ENCODE measurements around the gene WDFY3.

Gene WDFY3

DNA sequence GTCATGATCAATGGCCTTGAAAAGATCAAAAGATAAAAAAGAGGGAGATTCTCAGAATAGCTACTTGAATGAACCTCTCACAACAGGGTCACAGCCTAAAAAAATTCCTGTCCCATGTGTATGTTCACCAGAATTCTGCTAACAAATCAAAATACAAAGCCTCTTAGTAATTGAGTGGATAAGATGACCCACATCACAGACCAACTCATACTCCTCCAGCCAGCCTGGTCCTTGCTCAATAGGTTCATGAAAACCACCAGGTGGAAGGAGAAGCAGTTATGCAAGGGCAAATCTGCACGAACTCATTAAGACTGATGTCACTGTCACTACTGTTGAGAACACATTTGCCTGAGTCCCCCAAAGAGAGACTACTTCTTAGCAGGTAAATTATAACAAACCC is 21.5 kb downstream of the WDFY3 start:
- no peak for DNase-seq

DNA sequence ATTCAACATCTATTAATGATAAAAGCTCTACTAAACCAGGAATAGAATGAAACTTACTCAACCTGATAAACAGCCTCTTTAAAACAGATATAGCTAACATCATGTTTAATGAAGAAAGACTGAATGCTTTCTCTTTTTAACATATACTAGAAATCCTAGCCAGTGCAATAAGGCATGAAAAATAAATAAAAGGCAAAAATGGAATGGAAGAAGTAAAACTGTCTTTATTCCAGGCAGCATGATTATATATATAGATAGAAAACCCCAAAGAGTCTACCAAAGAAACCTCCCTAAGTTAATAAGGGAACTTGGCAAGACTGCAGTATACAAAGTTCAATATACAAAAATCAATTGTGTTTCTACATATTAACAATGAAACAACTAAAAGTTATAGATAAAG is 25.5 kb downstream of the WDFY3 start:
- no peak for DNase-seq

- DNase-seq = no peak
Observed at GRCh38 chr4:84939113-84939512, 27.4 kb downstream of the WDFY3 start.

DNA sequence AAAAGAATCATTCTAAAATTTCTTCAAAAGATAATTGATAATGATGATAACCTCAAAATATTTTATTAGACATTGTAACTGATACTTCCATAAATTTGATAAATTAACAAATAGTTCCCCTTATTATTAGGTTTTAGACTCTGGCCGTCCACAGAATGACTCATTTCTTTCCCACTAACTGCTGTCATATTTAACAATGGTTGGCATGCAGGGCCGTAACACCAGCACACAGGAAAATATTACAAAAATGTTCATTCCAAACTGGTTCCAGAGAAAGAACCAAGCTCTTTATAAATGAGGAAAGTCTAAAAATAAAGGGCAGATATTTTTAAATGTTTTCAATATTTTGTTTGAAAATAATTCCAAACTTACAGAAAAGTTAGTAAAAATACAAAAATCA is 28.2 kb downstream of the WDFY3 start:
- no peak for DNase-seq

DNA sequence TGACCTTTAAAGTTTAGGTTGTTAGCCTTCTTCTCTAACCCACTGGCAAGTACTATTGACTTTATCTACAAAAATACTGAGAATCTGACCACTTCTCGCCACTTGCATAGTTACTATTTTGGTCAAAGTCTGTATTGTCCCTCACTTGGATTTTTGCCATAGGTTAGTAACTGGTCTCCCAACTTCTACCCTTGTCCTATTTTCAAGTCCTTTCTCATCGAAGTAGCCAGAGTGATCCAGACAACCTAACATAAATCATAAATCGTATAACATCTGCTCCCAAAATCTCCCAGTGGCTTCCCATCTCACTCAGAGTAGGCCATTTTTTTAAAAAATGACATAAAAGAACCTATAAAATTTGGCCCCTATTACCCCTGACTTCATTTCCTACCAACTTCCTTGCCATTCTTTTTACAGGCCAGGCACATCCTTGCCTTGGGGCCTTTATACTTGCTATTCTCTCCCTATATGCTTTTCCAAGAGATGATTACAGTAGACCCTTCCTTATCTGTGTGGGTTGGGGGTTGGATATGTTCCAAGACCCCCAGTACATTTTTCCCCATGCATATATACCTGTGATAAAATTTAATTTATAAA is 29.0 kb downstream of the WDFY3 start:
- no peak for DNase-seq

DNA sequence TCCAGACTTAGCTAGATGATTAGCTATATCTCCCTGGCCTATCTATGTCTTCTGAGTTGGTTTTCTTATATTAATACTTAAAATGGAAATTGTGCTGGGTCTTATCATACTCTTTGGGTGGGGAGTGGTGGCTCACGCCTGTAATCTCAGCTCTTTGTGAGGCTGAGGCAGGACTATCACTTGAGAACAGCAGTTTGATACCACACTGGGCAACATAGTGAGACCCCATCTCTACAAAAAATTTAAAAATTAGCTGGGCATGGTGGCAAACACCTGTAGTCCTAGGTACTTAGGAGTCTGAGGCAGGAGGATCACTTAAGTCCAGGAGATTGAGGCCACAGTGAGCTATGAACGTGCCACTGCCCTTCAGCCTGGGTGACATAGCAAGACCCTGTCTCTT is 30.4 kb downstream of the WDFY3 start:
- DNase-seq = no peak

DNA sequence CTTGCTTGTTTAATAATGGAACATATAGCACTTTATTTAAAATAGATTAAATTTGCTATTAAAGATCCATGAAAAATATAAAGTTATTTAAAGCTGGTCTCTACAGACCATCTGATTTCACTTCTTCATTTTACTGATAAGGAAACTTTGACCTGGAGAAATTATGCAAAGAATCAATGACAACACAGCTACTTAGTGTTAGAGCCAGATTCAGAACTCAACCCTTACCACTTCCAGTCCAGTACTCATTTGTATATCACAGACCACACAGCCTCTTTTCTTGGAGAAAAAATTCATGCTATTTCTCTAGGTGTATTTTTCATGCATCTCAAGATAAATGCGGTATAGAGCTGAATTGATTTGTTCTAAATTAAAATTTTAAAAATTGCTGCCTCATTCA is 34.0 kb downstream of the WDFY3 start:
- DNase-seq = no peak

- no peak for DNase-seq
Observed at GRCh38 chr4:84931961-84932360, 34.5 kb downstream of the WDFY3 start.

GRCh38 chr4:84931274-84931673 is 35.2 kb downstream of the WDFY3 start:
- DNase-seq = no peak

GRCh38 chr4:84928089-84928488 is 38.4 kb downstream of the WDFY3 start:
- DNase-seq = no peak

GRCh38 chr4:84927428-84927827 is 39.1 kb downstream of the WDFY3 start:
- no peak for DNase-seq

DNA sequence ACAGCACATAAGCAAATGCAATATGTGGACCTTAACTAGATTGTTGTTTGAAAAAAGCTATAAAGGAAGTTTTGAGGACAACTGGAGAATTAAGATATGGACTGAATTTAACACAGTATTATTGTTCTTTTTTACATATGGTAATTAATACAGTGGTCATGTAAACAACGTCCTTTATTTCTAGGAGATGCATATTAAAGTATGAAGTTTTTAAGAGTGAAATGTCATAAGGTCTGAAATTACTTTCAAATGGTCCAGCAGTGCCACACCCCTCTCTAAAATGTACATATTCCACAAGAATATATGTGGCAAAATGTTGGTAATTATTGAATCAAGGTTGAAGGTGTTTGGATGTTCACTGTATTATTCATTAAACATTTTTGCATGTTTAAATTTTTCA is 40.9 kb downstream of the WDFY3 start:
- DNase-seq = no peak

DNA sequence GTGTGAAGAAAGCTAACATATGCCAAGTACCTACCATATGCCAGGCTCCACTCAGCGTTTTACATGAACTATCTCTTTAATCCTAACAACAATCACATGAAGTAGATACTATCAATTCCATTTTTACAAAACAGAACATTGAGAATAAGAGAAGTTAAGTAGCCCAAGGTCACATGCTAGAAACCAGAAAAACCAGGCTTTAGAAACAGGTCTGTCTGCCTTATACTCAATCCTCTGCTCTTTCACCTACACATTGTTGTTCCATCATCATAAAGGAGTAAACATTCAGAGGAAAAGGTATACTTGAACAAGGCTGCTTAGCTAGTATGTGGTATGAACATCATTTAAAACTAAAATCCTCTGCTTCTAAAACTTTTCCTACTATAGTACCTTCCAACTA is 42.1 kb downstream of the WDFY3 start:
- no peak for DNase-seq

DNA sequence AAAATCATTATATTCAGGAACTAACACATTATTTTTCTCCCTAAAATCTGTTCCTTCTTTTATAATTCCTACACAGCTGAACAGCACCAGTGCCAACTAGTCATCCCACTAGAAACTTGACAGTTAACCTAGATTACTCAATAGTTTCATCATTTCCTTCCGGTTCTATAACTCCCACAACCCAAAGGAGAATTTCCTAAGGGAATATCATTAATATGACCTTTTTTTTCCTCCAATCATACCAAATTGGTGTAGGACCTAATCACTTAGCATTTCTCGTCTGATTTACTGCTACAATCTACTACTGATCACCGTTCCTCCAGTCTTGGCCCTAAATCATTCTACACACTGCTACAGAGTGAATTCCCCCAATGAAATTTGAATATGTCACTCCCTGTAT is 45.9 kb downstream of the WDFY3 start:
- no peak for DNase-seq

DNA sequence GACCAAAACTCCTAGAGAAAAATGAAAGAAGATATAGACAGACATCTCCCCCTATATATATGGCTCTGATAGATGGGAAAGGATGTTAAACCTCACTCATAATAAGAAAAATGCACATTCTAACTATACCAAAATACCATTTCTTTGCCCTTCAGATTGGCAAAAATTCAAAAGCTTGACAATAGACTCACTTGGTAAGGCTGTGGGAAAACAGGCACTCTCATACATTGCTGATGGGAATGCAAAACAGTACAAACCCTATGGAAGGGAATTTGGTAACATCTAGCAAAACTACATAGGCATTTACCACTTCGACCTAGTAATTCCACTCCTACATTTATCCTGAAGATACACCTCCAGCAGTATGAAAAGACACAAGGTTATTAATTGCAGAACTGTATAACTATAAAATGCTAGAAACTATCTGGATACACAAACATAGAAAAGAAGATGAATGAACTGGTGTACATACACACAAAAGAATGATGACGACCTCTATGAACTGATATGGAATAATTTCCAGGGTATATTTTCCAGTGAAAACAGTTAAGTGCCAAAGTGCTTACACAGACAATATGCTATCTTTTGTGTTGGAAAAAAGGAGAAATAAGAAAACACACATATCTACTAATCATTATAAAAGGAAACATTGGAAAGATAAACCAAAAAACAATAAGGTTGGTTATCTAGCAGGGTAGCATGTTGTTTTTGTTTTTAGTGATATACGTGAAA is 48.5 kb downstream of the WDFY3 start:
- DNase-seq = no peak

GRCh38 chr4:84917086-84917821 is 49.2 kb downstream of the WDFY3 start:
- no peak for DNase-seq

- no peak for DNase-seq
Observed at GRCh38 chr4:84916227-84916626, 50.3 kb downstream of the WDFY3 start.

DNA sequence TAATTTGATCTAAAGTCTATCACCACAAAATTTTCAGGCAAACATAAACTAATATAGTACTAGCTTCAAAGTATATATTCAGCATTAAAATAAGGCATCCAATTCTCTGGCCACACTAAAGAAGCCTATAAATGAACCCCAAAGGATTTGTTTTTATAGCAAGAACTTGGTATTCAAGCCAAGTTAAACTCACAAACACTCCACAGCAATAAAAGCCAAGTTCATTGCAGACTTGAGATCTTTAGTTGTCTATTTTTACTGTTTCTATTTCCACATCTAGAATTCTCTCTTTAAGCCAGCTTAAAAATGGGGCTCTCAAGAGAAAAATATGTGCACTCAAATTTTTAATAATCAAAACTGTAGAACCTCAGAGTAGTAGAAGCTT is 51.1 kb downstream of the WDFY3 start:
- no peak for DNase-seq

GRCh38 chr4:84914686-84915395 is 51.6 kb downstream of the WDFY3 start:
- DNase-seq = no peak

DNA sequence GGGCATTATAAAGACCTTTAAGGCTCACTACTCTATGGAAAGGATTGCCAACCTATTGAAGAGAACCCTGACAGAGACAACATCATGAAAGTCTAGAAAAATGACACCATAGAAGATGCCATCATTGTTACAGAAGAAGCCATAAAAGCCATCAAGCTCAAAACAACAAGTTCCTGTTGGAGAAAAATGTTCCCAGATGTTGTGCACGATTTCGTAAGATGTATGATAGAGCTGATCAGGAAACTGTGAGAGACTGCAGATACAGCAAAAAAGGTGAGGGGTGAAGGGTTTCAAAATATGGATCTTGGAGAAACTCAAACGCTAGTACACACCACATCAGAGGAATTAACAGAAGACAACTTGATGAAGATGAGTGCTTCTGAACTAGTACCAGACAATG is 53.3 kb downstream of the WDFY3 start:
- no peak for DNase-seq

- no peak for DNase-seq
Observed at GRCh38 chr4:84912741-84913140, 53.7 kb downstream of the WDFY3 start.

DNA sequence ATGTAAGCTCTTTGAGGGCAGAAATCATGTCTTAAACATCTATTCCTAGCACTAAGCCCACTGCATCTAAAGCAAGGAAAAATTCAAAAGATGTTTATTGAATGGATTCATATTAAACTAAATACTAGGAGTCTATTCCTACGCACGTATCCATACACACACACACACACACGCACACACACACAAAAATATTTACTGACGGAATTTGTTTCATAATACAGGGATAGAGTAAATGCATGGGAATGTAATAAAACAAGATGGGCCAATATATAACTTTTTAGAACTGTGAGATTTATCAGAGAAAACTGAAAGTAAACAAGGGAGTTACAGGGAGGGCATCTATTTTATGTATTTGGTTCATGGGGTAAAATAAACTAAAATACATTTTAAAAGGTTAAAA is 57.6 kb downstream of the WDFY3 start:
- no peak for DNase-seq

GRCh38 chr4:84907145-84907544 is 59.3 kb downstream of the WDFY3 start:
- DNase-seq = no peak

DNA sequence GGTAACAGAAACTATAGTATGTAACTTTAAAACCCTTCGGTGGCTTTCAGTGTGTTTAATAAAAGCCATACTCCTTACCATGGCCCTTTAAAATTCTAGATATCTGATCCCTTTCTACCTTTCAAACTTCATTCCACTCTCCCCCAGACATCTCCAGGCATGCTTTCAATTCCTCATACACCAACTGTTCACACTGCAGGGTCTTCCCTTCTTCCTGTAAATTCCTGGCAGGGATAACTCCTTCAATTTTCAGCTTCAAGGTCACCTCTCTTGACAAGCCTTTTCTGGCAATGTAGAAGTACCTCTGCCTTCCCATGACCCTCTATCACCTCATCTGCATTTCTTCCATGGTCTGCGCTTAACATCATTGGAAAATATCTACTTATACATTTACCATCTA is 60.8 kb downstream of the WDFY3 start:
- no peak for DNase-seq

Measured in NCI-H1436 treated with DMSO at 0.1 percent for 48 hours (cell line).